SKM-1 treated with dmso at 0.1 percent for 144 hours (cell line): ENCODE data around the gene ZNF92.
"Not testable (repeated sequence)": the region's sequence is repeated elsewhere in the genome, so short reads cannot be mapped to it uniquely, and the experiment has no call there.

Source experiments
- DNase-seq: peaks from one replicate; lab custom pipeline; 2025; ENCODE audit not compliant: unreplicated experiment; lab: John Stamatoyannopoulos, UW

The ZNF92 gene

GRCh38 chr7:65373608-65374351, at the start of gene ZNF92:
Gene ZNF92, plus strand, starts transcription at chr7:65373855. Its CDS starts 143 bp downstream, at chr7:65373998.
- peak; percentile 95 for DNase-seq

GRCh38 chr7:65325793-65326432, 47.7 kb upstream of the ZNF92 start:
- no peak for DNase-seq

- no peak for DNase-seq
These were observed 35.3 kb upstream of the ZNF92 start for GRCh38 chr7:65338346-65338745.

GRCh38 chr7:65339257-65339656, 34.4 kb upstream of the ZNF92 start:
- no peak for DNase-seq

- DNase-seq, result no peak
These were observed 30.7 kb upstream of the ZNF92 start for GRCh38 chr7:65342723-65343629.

- DNase-seq, result not testable (repeated sequence)
These were observed 29.1 kb upstream of the ZNF92 start for GRCh38 chr7:65344541-65344940.

GRCh38 chr7:65354263-65354662, 19.4 kb upstream of the ZNF92 start:
- DNase-seq, result no peak

GRCh38 chr7:65369843-65370242, 3.8 kb upstream of the ZNF92 start:
- DNase-seq, result no peak

- DNase-seq, result no peak
These were observed 2.2 kb upstream of the ZNF92 start for GRCh38 chr7:65371468-65371867.

GRCh38 chr7:65379318-65379717, 5.7 kb downstream of the ZNF92 start:
- no peak for DNase-seq

- DNase-seq, result no peak
These were observed 8.1 kb downstream of the ZNF92 start for GRCh38 chr7:65381742-65382141.

- no peak for DNase-seq
These were observed 8.8 kb downstream of the ZNF92 start for GRCh38 chr7:65382452-65382851.

- DNase-seq, result no peak
These were observed 14.2 kb downstream of the ZNF92 start for GRCh38 chr7:65387891-65388290.

- DNase-seq, result no peak
These were observed 16.9 kb downstream of the ZNF92 start for GRCh38 chr7:65390588-65390987.

GRCh38 chr7:65397730-65398142, 24.1 kb downstream of the ZNF92 start:
- DNase-seq, result no peak

- not testable (repeated sequence) for DNase-seq
These were observed 25.0 kb downstream of the ZNF92 start for GRCh38 chr7:65398671-65399070.

- not testable (repeated sequence) for DNase-seq
These were observed 25.4 kb downstream of the ZNF92 start for GRCh38 chr7:65399101-65399500.

GRCh38 chr7:65404020-65404419, 30.4 kb downstream of the ZNF92 start:
- no peak for DNase-seq

- DNase-seq, result not testable (repeated sequence)
These were observed 33.1 kb downstream of the ZNF92 start for GRCh38 chr7:65406706-65407105.

GRCh38 chr7:65409363-65409762, 35.7 kb downstream of the ZNF92 start:
- DNase-seq, result no peak

GRCh38 chr7:65411249-65411648, 37.6 kb downstream of the ZNF92 start:
- no peak for DNase-seq

- DNase-seq, result no peak
These were observed 49.0 kb downstream of the ZNF92 start for GRCh38 chr7:65422670-65423069.
